Ascending aorta (tissue), 2 donors: ENCODE data around the gene POF1B. TPM values are rescaled to one million over a fixed set of nuclear protein-coding genes. Genes with fewer than 3 reads are reported as not detected.
A peak's percentile ranks its signal among the peaks of the same experiment; 100 is the strongest.

Experiments
- DNase-seq, 2 donors: peaks; one replicate each; pipeline ENCODE4 v3.0.0-alpha.2; 2019; ENCODE audit warnings: low spot score in 2 of 2
- H3K27ac ChIP-seq, 2 donors: fragments of 200-600 bp; sonication (generic); one replicate each; pipeline ENCODE4 v1.5.1; 2016 to 2017; ENCODE audit warnings: mild to moderate bottlenecking in 1 of 2
- H3K27me3 ChIP-seq: fragments of 200-600 bp; sonication (generic); one replicate; pipeline ENCODE4 v1.5.1; 2017
- H3K36me3 ChIP-seq, 2 donors: fragments of 200-600 bp; sonication (generic); one replicate each; pipeline ENCODE4 v1.5.1; 2016
- H3K4me1 ChIP-seq, 2 donors: fragments of 200-600 bp; sonication (generic); one replicate each; pipeline ENCODE4 v1.5.1; 2016 to 2017; ENCODE audit warnings: mild to moderate bottlenecking in 1 of 2
- H3K4me3 ChIP-seq, 2 donors: fragments of 200-600 bp; sonication (generic); one replicate each; pipeline ENCODE4 v1.5.1; 2016 to 2017; ENCODE audit warnings: mild to moderate bottlenecking in 1 of 2
- H3K9me3 ChIP-seq, 2 donors: fragments of 200-600 bp; sonication (generic); one replicate each; pipeline ENCODE4 v1.5.1; 2016
- intact Hi-C: fragments of 100-400 bp; cut with DNase I; formaldehyde crosslinking; loops from one replicate; pipeline ENCODE4 v1.15.1; 2023
- total RNA-seq: library from RNA; depleted of rRNA; stranded (reverse); fragments of >200 nt; gene quantifications from one replicate; pipeline ENCODE4 v1.1.0, GENCODE V29; 2016
- TF ChIP-seq, protein P1 (sequence below), 3 experiments: fragments of 200-600 bp in 2 of 3; fragments of 450-650 bp in 1 of 3; sonication (generic) in 2 of 3; IDR thresholded peaks; one replicate each; pipeline ENCODE4 v1.5.1; 2016 to 2019; ENCODE audit warnings: antibody characterized with exemption in 3 of 3, mild to moderate bottlenecking in 1 of 3, moderate library complexity in 1 of 3

Gene POF1B
- total RNA-seq, 1 donor from 2014 or later, result 0.21 TPM

GRCh38 chrX:85244450-85245211 is 134.8 kb downstream of the POF1B start:
- TF ChIP-seq, protein P1, sequence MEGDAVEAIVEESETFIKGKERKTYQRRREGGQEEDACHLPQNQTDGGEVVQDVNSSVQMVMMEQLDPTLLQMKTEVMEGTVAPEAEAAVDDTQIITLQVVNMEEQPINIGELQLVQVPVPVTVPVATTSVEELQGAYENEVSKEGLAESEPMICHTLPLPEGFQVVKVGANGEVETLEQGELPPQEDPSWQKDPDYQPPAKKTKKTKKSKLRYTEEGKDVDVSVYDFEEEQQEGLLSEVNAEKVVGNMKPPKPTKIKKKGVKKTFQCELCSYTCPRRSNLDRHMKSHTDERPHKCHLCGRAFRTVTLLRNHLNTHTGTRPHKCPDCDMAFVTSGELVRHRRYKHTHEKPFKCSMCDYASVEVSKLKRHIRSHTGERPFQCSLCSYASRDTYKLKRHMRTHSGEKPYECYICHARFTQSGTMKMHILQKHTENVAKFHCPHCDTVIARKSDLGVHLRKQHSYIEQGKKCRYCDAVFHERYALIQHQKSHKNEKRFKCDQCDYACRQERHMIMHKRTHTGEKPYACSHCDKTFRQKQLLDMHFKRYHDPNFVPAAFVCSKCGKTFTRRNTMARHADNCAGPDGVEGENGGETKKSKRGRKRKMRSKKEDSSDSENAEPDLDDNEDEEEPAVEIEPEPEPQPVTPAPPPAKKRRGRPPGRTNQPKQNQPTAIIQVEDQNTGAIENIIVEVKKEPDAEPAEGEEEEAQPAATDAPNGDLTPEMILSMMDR (IDR thresholded peaks at IDR 0.05), result no peak
- Histone ChIP-seq H3K9me3 (no peaks in the 10 kb centered on the region), H3K4me1 (peaks cover 0 to 4% of the 10 kb centered on the region in 2 donors), H3K27me3 (no peaks in the 10 kb centered on the region), H3K27ac (peak overlapping the region; percentile 8 to 41), H3K4me3 (peak overlapping the region; percentile 50 to 72), H3K36me3 (no peaks in the 10 kb centered on the region)
- intact Hi-C loops, result no loop called here
- DNase-seq, result no peak

DNA sequence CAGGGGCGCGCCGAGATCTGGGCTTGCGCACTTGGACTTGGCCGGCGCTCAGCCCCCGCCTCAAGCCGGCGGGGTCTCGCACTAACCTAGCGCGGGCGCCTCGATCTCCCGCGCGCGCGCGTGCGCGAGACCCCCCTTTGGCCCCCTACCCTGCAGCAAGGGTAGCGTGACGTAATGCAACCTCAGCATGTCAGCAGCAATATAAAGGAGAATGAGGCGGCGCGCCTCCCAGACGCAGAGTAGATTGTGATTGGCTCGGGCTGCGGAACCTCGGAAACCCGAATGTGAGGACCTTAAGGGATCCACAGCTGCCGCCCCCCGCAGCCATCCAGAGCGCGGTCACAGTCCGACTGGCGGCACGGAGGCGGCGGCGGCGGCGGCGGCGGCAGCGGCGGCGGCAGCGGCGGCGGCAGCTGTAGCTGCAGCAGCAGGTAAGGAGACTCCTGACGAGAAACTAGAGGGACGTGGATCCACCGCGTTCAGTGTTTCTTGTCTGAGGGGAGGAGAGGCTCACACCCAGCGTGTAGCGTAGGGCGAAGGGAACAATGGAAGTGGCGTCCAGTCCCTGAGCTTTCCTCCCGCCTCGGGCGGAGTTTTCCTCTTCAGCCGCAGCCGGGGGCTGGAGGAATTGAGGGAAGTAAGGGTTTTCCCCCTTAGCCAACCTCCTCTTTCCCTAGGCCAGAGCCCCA is 135.6 kb downstream of the POF1B start, which contains the start of the genes SATL1 and ZNF711:
Gene SATL1, minus strand, starts transcription at position 19 of the 689 bp plus-strand sequence. CDS start 134,811 bp downstream, outside the sequence.
Gene ZNF711, plus strand, starts transcription at position 231 of the 689 bp plus-strand sequence. CDS start 3,582 bp downstream, outside the sequence.
- peak within 1 kb of the TSS; percentile 8 to 41 for H3K27ac ChIP-seq
- TF ChIP-seq, protein P1 (IDR thresholded peaks at IDR 0.05), result no peak
- no peaks in the 10 kb centered on the region for H3K27me3 ChIP-seq
- peaks cover 0 to 4% of the 10 kb centered on the region in 2 donors for H3K4me1 ChIP-seq
- H3K4me3 ChIP-seq, result peak within 1 kb of the TSS; percentile 50 to 72
- H3K36me3 ChIP-seq, result no peaks in the 10 kb centered on the region
- DNase-seq, result peak in 1 of 2 donors; percentile 68
- intact Hi-C loops, result no loop called here
- no peaks in the 10 kb centered on the region for H3K9me3 ChIP-seq

- TF ChIP-seq, protein P1 (IDR thresholded peaks at IDR 0.05), result no peak
- Histone ChIP-seq H3K36me3 (no peaks in the 10 kb centered on the region), H3K27ac (no peak overlapping the region), H3K4me1 (peaks cover 0 to 4% of the 10 kb centered on the region in 2 donors), H3K4me3 (peak overlapping the region; percentile 50 to 72), H3K27me3 (no peaks in the 10 kb centered on the region), H3K9me3 (no peaks in the 10 kb centered on the region)
- DNase-seq, result no peak
- intact Hi-C loops, result no loop called here
These were observed 136.3 kb downstream of the POF1B start for GRCh38 chrX:85243155-85243554.

Other genes starting within 250 kb of the POF1B start
- not detected for gene SATL1, start 135.9 kb downstream of the POF1B start, total RNA-seq
- 1.2 TPM for gene ZNF711, start 135.7 kb downstream of the POF1B start, total RNA-seq